Stomach (tissue), 4 donors: ENCODE data around the gene NOS1.

Source experiments
- EP300 ChIP-seq: sonication (generic); formaldehyde crosslinking; IDR thresholded peaks from one replicate; pipeline ENCODE4 v1.6.1; 2017; ENCODE audit warnings: antibody characterized with exemption
- POLR2A ChIP-seq, 4 donors: fragments of 450-650 bp; IDR thresholded peaks; one replicate each; pipeline ENCODE4 v1.6.1; 2016; ENCODE audit warnings: antibody characterized with exemption in 4 of 4, control low read depth in 2 of 4, mild to moderate bottlenecking in 1 of 4, moderate library complexity in 1 of 4
- POLR2AphosphoS5 ChIP-seq, 3 donors: sonication (generic); formaldehyde crosslinking; IDR thresholded peaks; one replicate each; pipeline ENCODE4 v1.6.1; 2016; ENCODE audit warnings: antibody characterized with exemption in 3 of 3
- TF ChIP-seq, protein P1 (sequence below), 7 experiments: fragments of 450-650 bp in 4 of 7; fragments of 200-600 bp in 3 of 7; sonication (generic) in 3 of 7; IDR thresholded peaks; one replicate each; pipeline ENCODE4 v1.5.1; 2016 to 2019; ENCODE audit warnings: antibody characterized with exemption in 7 of 7, control low read depth in 2 of 7, mild to moderate bottlenecking in 1 of 7

DNA sequence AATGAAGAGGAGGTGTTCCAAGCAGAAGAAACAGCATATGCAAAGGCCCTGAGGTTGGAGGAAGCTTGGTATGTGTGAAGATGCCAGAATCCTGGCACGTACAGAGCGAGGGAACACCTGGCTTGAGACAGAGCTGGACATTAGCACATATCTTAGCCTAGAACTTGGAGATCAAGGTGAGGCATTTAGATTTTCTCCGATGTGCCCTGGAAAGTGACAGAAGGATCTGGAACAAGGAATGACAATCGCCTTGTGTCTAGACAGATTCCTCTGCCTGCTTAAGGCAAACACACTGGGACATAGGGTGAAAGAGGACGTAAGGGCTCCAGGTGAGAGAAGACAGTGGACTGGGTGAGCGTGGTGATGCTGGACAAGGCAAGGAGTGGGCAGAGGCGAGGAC is 32.2 kb upstream of the NOS1 start:
- TF ChIP-seq, protein P1, sequence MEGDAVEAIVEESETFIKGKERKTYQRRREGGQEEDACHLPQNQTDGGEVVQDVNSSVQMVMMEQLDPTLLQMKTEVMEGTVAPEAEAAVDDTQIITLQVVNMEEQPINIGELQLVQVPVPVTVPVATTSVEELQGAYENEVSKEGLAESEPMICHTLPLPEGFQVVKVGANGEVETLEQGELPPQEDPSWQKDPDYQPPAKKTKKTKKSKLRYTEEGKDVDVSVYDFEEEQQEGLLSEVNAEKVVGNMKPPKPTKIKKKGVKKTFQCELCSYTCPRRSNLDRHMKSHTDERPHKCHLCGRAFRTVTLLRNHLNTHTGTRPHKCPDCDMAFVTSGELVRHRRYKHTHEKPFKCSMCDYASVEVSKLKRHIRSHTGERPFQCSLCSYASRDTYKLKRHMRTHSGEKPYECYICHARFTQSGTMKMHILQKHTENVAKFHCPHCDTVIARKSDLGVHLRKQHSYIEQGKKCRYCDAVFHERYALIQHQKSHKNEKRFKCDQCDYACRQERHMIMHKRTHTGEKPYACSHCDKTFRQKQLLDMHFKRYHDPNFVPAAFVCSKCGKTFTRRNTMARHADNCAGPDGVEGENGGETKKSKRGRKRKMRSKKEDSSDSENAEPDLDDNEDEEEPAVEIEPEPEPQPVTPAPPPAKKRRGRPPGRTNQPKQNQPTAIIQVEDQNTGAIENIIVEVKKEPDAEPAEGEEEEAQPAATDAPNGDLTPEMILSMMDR (IDR thresholded peaks at IDR 0.05): no peak
- TF ChIP-seq POLR2AphosphoS5 (IDR thresholded peaks at IDR 0.05) (no peak), POLR2A (IDR thresholded peaks at IDR 0.05) (no peak), EP300 (no peak)
